Tongue (tissue), 2 donors: Measurements from ENCODE around the gene PTCRA. TPM values are rescaled to one million over a fixed set of nuclear protein-coding genes. Genes with fewer than 3 reads are reported as not detected.
"Not testable (repeated sequence)": the region's sequence is repeated elsewhere in the genome, so short reads cannot be mapped to it uniquely, and the experiment has no call there.

Experiments
- DNase-seq: peaks from one replicate; pipeline ENCODE4 v3.0.0-alpha.2; 2015
- total RNA-seq: library from RNA; depleted of rRNA; stranded (reverse); fragments of >200 nt; gene quantifications from one replicate; pipeline ENCODE4 v1.2.3, GENCODE V29; 2014

PTCRA gene
- total RNA-seq, 1 donor from 2014 or later, result 1.8 TPM

- not testable (repeated sequence) for DNase-seq
Observed at GRCh38 chr6:42941356-42941755, 25.5 kb downstream of the PTCRA start.

- no peak for DNase-seq
Observed at GRCh38 chr6:42942444-42942843, 26.6 kb downstream of the PTCRA start.

GRCh38 chr6:42947950-42948349 is 32.1 kb downstream of the PTCRA start:
- peak; percentile 65 for DNase-seq

DNA sequence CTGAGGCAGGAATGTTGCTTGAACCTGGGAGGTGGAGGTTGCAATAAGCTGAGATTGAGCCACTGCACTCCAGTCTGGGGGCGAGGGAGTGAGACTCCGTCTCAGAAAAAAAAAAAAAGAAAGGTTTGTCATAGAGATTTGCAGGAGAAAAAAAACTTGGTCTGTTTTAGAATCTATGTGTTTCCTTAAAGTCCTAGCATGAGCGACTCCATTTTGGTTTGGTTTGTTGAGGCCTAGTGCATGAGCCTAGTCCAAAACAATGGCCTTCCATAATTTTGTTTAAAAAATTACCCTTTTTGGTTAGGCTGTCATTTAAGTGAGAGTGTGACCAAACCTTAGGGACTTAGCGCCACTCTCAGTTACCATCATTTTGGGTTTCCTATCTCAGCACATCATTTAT is 36.5 kb downstream of the PTCRA start:
- no peak for DNase-seq

DNA sequence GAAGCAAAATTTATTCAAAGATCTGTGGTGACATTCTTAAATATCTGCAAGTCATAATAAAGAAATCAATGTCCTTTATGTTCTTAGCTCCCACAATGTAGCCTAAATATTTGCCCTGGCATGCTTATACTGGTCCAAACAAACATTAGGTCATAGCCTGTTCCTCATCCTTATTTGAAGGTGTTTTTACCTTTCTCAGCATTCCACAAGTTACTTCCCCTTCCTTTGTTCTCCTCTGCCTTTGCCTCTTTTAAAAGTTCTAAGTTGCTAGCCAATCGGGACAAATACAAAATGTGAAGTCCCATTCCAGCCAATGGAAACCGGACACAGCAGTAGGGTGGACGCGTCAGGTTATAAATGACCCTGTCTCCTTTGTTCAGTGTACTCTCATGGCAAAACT is 38.6 kb downstream of the PTCRA start:
- not testable (repeated sequence) for DNase-seq

DNA sequence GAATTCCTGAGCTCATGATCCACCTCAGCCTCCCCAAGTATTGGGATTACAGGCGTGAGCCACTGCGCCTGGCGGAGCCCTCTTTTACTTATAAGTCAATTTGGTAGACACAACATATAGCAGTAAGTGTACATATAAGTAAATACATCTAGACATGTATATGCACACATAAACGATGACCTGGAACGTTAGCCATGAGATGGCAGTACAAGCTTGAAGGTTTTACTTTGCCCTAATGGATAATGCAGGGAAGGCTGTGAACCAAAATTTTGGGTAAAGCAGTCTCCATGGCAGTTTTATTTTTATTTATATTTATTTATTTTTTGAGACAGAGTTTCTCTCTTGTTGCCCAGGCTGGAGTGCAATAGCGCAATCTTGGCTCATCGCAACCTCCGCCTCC is 42.3 kb downstream of the PTCRA start:
- DNase-seq, result no peak

- DNase-seq, result no peak
Observed at GRCh38 chr6:42959917-42960242, 44.0 kb downstream of the PTCRA start.

GRCh38 chr6:42960243-42961019 is 44.6 kb downstream of the PTCRA start, which contains the start of gene GNMT:
Gene GNMT (plus strand): TSS chr6:42960754. CDS start chr6:42960768, 14 bp downstream.
- peak; percentile 50 for DNase-seq

DNA sequence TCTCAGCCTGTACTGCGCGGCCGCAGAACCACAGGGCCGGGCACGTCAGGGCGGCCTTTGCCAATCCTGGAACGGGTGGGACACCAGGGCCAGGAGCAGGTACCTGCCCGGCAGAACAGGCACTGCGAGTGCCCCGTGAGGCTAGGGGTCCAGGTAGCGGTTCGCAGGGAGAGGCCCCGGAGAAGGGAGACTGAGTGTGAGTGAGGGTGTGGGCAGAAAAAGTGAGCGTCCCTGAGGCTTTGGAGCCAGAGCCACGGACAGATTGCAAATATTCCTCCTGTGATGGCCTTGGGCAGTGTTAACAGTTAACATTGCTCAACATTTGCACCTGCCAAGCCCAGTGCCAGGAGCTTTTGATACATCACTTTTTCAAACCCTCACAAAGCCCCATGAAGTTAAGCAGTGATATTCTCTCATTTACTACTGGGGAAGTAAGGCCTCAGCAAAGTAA is 45.2 kb downstream of the PTCRA start:
- no peak for DNase-seq

- no peak for DNase-seq
Observed at GRCh38 chr6:42962096-42962495, 46.2 kb downstream of the PTCRA start.

GRCh38 chr6:42962502-42963178 is 46.8 kb downstream of the PTCRA start:
- no peak for DNase-seq

GRCh38 chr6:42963179-42963854 is 47.5 kb downstream of the PTCRA start:
- no peak for DNase-seq

- DNase-seq, result peak; percentile 34
Observed at GRCh38 chr6:42963855-42964605, 48.2 kb downstream of the PTCRA start.

- no peak for DNase-seq
Observed at GRCh38 chr6:42966571-42966970, 50.7 kb downstream of the PTCRA start.

DNA sequence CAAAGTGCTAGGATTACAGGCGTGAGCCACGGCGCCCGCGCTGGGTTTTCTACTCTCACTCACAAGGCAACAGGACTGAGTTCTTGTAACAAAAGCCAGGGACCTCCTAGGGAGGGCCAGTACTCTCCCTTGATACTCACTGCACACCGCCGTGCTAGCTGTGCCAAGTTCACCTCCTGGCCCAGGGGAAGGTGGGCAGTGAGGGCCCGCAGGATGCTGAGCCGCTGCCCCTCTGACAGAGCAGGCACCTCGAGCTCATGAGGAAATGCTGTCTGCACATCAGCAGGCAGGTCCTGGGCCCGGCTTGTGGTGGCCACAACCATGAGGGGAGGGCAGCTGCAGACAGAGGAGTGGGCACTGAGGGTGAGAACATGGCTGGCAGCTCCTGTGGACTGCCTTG is 51.4 kb downstream of the PTCRA start:
- no peak for DNase-seq

- DNase-seq, result no peak
Observed at GRCh38 chr6:42968126-42968701, 52.4 kb downstream of the PTCRA start.

DNA sequence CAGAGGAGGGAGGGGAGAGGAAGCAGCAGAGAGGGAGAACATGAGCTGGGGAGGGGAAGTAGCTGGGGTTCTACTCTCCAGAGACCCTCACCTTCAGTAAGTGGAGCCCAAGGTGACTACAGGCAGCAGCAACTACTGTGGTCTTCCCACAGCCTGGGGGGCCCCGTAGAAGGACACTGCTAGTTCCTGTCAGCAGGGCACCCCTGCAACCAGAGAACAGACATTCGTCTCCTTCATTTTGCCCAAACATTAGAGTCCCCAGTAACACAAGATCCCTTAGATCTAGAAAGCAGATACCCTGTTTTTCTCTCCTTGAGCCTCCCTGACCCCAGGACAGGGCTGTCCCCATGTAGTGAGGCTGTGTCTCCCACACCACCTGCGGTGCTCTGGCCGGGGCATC is 52.9 kb downstream of the PTCRA start:
- DNase-seq, result no peak

DNA sequence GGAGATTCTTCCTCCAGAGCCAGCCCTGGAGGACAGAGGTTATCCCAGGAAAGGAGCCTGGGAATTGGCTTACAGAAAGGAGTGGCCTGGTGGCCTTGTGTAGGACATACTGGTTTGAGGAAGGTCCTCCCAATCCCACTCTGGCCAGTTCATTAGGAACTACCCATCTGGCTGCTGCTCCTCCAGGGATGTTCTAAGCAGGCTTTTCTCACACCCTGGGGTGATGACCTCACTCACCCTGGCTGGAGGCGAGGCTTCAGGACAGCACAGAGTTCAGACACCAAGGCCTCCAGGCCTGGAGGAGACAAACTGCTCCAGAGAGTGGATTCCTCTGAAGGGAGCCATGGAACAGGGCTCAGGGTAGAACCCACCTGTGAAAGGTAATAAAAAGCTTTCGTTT is 53.6 kb downstream of the PTCRA start:
- no peak for DNase-seq

DNA sequence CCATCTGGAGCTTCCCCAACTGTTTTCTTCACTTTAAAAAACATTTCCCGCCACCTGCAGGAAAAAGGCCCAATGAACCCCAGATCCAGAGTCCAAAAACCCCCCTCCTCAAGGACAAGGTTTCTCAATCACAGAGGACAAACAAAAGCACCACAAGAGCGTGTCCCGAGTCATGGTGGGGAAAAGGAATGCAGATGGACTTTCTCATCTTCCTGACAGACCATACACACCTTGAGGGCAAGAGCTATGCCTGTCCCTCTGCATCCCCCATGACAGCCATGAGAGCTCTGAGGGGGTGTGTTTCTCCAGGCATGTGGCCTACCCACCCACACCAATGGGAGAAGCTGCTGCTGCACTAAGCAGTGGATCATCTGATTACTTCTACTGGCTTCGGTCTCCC is 54.1 kb downstream of the PTCRA start:
- no peak for DNase-seq

GRCh38 chr6:42970871-42971612 is 55.2 kb downstream of the PTCRA start:
- no peak for DNase-seq

GRCh38 chr6:42971746-42972327 is 56.0 kb downstream of the PTCRA start:
- DNase-seq, result no peak
